Measurements from ENCODE around the gene TUBG2. TPM values are rescaled to one million over a fixed set of nuclear protein-coding genes. Genes with fewer than 3 reads are reported as not detected.

TUBG2 gene
- total and polyA plus RNA-seq, 2 donors from 2014 or later: 19.9 to 39.9 TPM

GRCh38 chr17:42647778-42648177 is 11.3 kb upstream of the TUBG2 start:
- no peaks in the 10 kb centered on the region for H3K4me1 ChIP-seq (ENCODE audit: control insufficient read depth in 2 of 3, insufficient read depth in 2 of 3, low read depth in 1 of 3, low read length in 3 of 3)
- FAIRE-seq: no peak
- no peaks in the 10 kb centered on the region for H3K27me3 ChIP-seq (ENCODE audit: control insufficient read depth, insufficient read depth, low read length)
- intact Hi-C loops (cut with DNase I): no loop called here
- H3K27ac ChIP-seq (ENCODE audit: low read depth in 2 of 2, low read length in 2 of 2): no peak overlapping the region
- no peak overlapping the region for H3K9ac ChIP-seq (ENCODE audit: low read length in 3 of 3)
- no peak for TF ChIP-seq CTCF (IDR thresholded peaks at IDR 0.05; ENCODE audit: borderline replicate concordance, extremely low read depth, insufficient read depth)
- DNase-seq: no peak
- no peaks in the 10 kb centered on the region for H3K9me3 ChIP-seq (ENCODE audit: control insufficient read depth in 2 of 3, insufficient read depth in 1 of 3, low read length in 3 of 3)
- no peaks in the 10 kb centered on the region for H3K36me3 ChIP-seq (ENCODE audit: control insufficient read depth in 2 of 3, insufficient read depth in 3 of 3, low read length in 3 of 3)
- no peak overlapping the region for H3K4me3 ChIP-seq (ENCODE audit: low read length in 3 of 3)

DNA sequence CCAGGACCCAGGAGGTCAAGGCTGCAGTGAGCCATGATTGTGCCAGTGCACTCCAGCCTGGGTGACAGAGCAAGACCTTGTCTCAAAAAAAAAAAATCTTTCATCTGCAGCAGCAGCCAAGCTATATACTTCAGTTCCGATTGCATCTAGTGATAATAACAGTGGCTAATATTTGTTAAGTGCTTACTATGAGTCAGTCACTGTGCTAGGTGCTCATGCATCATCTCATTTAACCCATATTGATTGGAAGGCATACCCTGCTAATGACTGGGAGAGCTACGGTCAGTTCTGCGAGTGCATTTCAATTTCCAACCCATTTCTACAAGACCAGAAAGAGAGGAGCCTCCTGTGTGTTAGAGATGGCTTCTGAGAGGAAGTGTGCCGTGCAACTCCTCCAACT is 7.7 kb upstream of the TUBG2 start:
- Histone ChIP-seq H3K27ac (ENCODE audit: low read depth in 2 of 2, low read length in 2 of 2) (no peak overlapping the region), H3K4me3 (ENCODE audit: low read length in 3 of 3) (no peak overlapping the region), H3K27me3 (ENCODE audit: control insufficient read depth, insufficient read depth, low read length) (no peaks in the 10 kb centered on the region), H3K4me1 (ENCODE audit: control insufficient read depth in 2 of 3, insufficient read depth in 2 of 3, low read depth in 1 of 3, low read length in 3 of 3) (peaks cover 0 to 4% (median 2%) of the 10 kb centered on the region in 3 donors), H3K9me3 (ENCODE audit: control insufficient read depth in 2 of 3, insufficient read depth in 1 of 3, low read length in 3 of 3) (no peaks in the 10 kb centered on the region), H3K9ac (ENCODE audit: low read length in 3 of 3) (no peak overlapping the region), H3K36me3 (ENCODE audit: control insufficient read depth in 2 of 3, insufficient read depth in 3 of 3, low read length in 3 of 3) (no peaks in the 10 kb centered on the region)
- DNase-seq (no peak), FAIRE-seq (no peak)
- TF ChIP-seq CTCF (IDR thresholded peaks at IDR 0.05; ENCODE audit: borderline replicate concordance, extremely low read depth, insufficient read depth): no peak
- intact Hi-C loops (cut with DNase I): no loop called here

- TF ChIP-seq CTCF (IDR thresholded peaks at IDR 0.05; ENCODE audit: borderline replicate concordance, extremely low read depth, insufficient read depth): no peak
- Histone ChIP-seq H3K4me3 (ENCODE audit: low read length in 3 of 3) (peak overlapping the region; percentile 1 to 63 (median 52)), H3K9me3 (ENCODE audit: control insufficient read depth in 2 of 3, insufficient read depth in 1 of 3, low read length in 3 of 3) (no peaks in the 10 kb centered on the region), H3K27ac (ENCODE audit: low read depth in 2 of 2, low read length in 2 of 2) (peak overlapping the region in 1 of 2 donors; percentile 65), H3K27me3 (ENCODE audit: control insufficient read depth, insufficient read depth, low read length) (no peaks in the 10 kb centered on the region), H3K4me1 (ENCODE audit: control insufficient read depth in 2 of 3, insufficient read depth in 2 of 3, low read depth in 1 of 3, low read length in 3 of 3) (peaks cover 0 to 4% (median 2%) of the 10 kb centered on the region in 3 donors), H3K9ac (ENCODE audit: low read length in 3 of 3) (peak overlapping the region in 2 of 3 donors; percentile 65 to 85), H3K36me3 (ENCODE audit: control insufficient read depth in 2 of 3, insufficient read depth in 3 of 3, low read length in 3 of 3) (peaks cover 0 to 2% (median 0%) of the 10 kb centered on the region in 3 donors)
- no peak for FAIRE-seq
- DNase-seq: peak in 4 of 5 donors; percentile 51 to 89 (median 76)
- intact Hi-C loops (cut with DNase I): no loop called here
These were observed 5.6 kb upstream of the TUBG2 start for GRCh38 chr17:42653179-42654124.
